GM23248 (cell line): ENCODE data around the gene NRP2.

ENCODE experiments used
- EZH2 ChIP-seq: fragments of 200-600 bp; sonication (generic); IDR thresholded peaks from 2 replicates; pipeline ENCODE4 v1.6.1; 2018; ENCODE audit warnings: antibody characterized with exemption, mild to moderate bottlenecking; ENCODE audit not compliant: insufficient read depth, poor library complexity, severe bottlenecking
- EZH2phosphoT487 ChIP-seq: fragments of 200-600 bp; sonication (generic); IDR thresholded peaks from 2 replicates; pipeline ENCODE4 v1.6.1; 2018; ENCODE audit warnings: antibody characterized with exemption, moderate library complexity, mild to moderate bottlenecking, low read depth; ENCODE audit not compliant: insufficient read depth

- TF ChIP-seq EZH2: no peak
- no peak for TF ChIP-seq EZH2phosphoT487
Measured at GRCh38 chr2:205687641-205687956, 5.3 kb downstream of the NRP2 start.
